H1 (cell line): ENCODE measurements around the gene EPHA10. TPM values are rescaled to one million over a fixed set of nuclear protein-coding genes. Genes with fewer than 3 reads are reported as not detected.

Experiments
- CTCF ChIA-PET: fragments of 300-600 bp; sonication (Branson Sonifier 250); formaldehyde crosslinking; loops from one replicate; lab custom pipeline; 2021; ENCODE audit not compliant: partially characterized antibody; lab: Charles Lee
- POLR2A ChIA-PET: fragments of 300-600 bp; sonication (Branson Sonifier 250); formaldehyde crosslinking; loops from one replicate; lab custom pipeline; 2021; ENCODE audit warnings: inconsistent platforms; ENCODE audit not compliant: partially characterized antibody; lab: Charles Lee
- DNase-seq, 2 experiments: peaks; one replicate each; pipeline versions ENCODE4 v3.0.0 to v3.0.0-alpha.2; 2010 to 2022; ENCODE audit warnings: low spot score in 2 of 2, low read depth in 1 of 2, mixed read lengths in 1 of 2
- FAIRE-seq: peaks from 2 replicates; lab custom pipeline; 2011; peaks lifted over from hg19 to GRCh38; lab: Jason Lieb, UNC
- H2AFZ ChIP-seq: 2 replicates; pipeline ENCODE4 v1.8.1; 2012; ENCODE audit warnings: low read length, inconsistent platforms
- H2AK5ac ChIP-seq: 2 replicates; pipeline ENCODE4 v1.6.1; 2013; ENCODE audit warnings: low read depth, low read length
- H2BK120ac ChIP-seq: replicated peaks from 2 replicates; pipeline ENCODE3; 2013; ENCODE audit warnings: low read depth, low read length, inconsistent platforms
- H2BK12ac ChIP-seq: 2 replicates; pipeline ENCODE4 v1.6.1; 2013; ENCODE audit warnings: low read depth, low read length
- H2BK15ac ChIP-seq: 2 replicates; pipeline ENCODE4 v1.6.1; 2013; ENCODE audit warnings: low read length
- H2BK20ac ChIP-seq: 2 replicates; pipeline ENCODE4 v1.6.1; 2013; ENCODE audit warnings: low read length
- H2BK5ac ChIP-seq: 2 replicates; pipeline ENCODE4 v1.6.1; 2013; ENCODE audit warnings: low read depth, low read length
- H3K14ac ChIP-seq: 2 replicates; pipeline ENCODE4 v1.6.1; 2013; ENCODE audit warnings: inconsistent platforms; ENCODE audit not compliant: insufficient read length
- H3K18ac ChIP-seq: 2 replicates; pipeline ENCODE4 v1.6.1; 2013; ENCODE audit warnings: low read length; ENCODE audit errors: extremely low read depth
- H3K23ac ChIP-seq: 2 replicates; pipeline ENCODE4 v1.6.1; 2013; ENCODE audit warnings: inconsistent platforms; ENCODE audit not compliant: insufficient read length
- H3K23me2 ChIP-seq: 2 replicates; pipeline ENCODE4 v1.6.1; 2013; ENCODE audit warnings: low read depth, low read length
- H3K27ac ChIP-seq: 2 replicates; pipeline ENCODE4 v1.6.1; 2011; ENCODE audit warnings: low read depth, low read length, inconsistent platforms
- H3K27me3 ChIP-seq, 4 experiments: replicated peaks in 1 of 4; 1 replicate in 1 of 4; 2 replicates in 3 of 4; pipeline versions ENCODE4 v1.6.1 to v1.8.1; 2011 to 2013; ENCODE audit warnings: low read length in 3 of 4, mild to moderate bottlenecking in 3 of 4, inconsistent platforms in 2 of 4, mixed read lengths in 2 of 4, moderate library complexity in 1 of 4; ENCODE audit not compliant: control insufficient read depth in 3 of 4, insufficient read depth in 3 of 4; ENCODE audit errors: extremely low read depth in 1 of 4
- H3K36me3 ChIP-seq, 4 experiments: 2 replicates each; pipeline versions ENCODE4 v1.6.1 to v1.8.1; 2011 to 2013; ENCODE audit warnings: mild to moderate bottlenecking in 4 of 4, low read length in 3 of 4, moderate library complexity in 2 of 4, control low read depth in 1 of 4, inconsistent platforms in 1 of 4; ENCODE audit not compliant: insufficient read depth in 4 of 4, control insufficient read depth in 2 of 4
- H3K4ac ChIP-seq: replicated peaks from 2 replicates; pipeline ENCODE3; 2013; ENCODE audit warnings: low read length, low read depth, mixed read lengths, inconsistent platforms; ENCODE audit not compliant: insufficient read length
- H3K4me1 ChIP-seq, 4 experiments: replicated peaks in 1 of 4; 1 replicate in 1 of 4; 2 replicates in 3 of 4; pipeline versions ENCODE4 v1.6.1 to v1.8.1; 2011 to 2013; ENCODE audit warnings: low read length in 3 of 4, inconsistent platforms in 2 of 4, mixed read lengths in 1 of 4; ENCODE audit not compliant: insufficient read depth in 4 of 4, control insufficient read depth in 3 of 4
- H3K4me2 ChIP-seq, 2 experiments: 2 replicates each; pipeline versions ENCODE4 v1.6.1 to v1.8.1; 2011 to 2013; ENCODE audit warnings: low read depth in 2 of 2, low read length in 2 of 2, control low read depth in 1 of 2, inconsistent platforms in 1 of 2, mild to moderate bottlenecking in 1 of 2; ENCODE audit not compliant: insufficient read depth in 1 of 2
- H3K4me3 ChIP-seq, 4 experiments: fragments of 200-600, 300-600 bp in 1 of 4; sonication (generic), shearing (Covaris generic), sonication (Bioruptor Twin) in 1 of 4; 2 replicates each; pipeline versions ENCODE4 v1.5.1 to v1.8.1; 2011 to 2016; ENCODE audit warnings: low read length in 4 of 4, low read depth in 3 of 4, control low read depth in 2 of 4, inconsistent platforms in 2 of 4, mild to moderate bottlenecking in 2 of 4, mixed read lengths in 1 of 4, moderate library complexity in 1 of 4; ENCODE audit not compliant: insufficient read depth in 2 of 4; ENCODE audit errors: extremely low read depth in 1 of 4
- H3K56ac ChIP-seq: replicated peaks from 2 replicates; pipeline ENCODE3; 2013; ENCODE audit warnings: low read depth, mild to moderate bottlenecking, mixed read lengths, low read length, inconsistent platforms; ENCODE audit not compliant: insufficient read length
- H3K79me1 ChIP-seq: 2 replicates; pipeline ENCODE4 v1.6.1; 2013; ENCODE audit warnings: low read depth, low read length, control low read depth
- H3K79me2 ChIP-seq, 2 experiments: 2 replicates each; pipeline versions ENCODE4 v1.6.1 to v1.8.1; 2012 to 2013; ENCODE audit warnings: low read length in 2 of 2, mild to moderate bottlenecking in 2 of 2, inconsistent platforms in 1 of 2; ENCODE audit not compliant: insufficient read depth in 2 of 2, control insufficient read depth in 1 of 2
- H3K9ac ChIP-seq, 4 experiments: replicated peaks in 1 of 4; 1 replicate in 1 of 4; 2 replicates in 3 of 4; pipeline versions ENCODE4 v1.6.1 to v1.8.1; 2011 to 2013; ENCODE audit warnings: low read depth in 3 of 4, low read length in 3 of 4, control low read depth in 2 of 4, mild to moderate bottlenecking in 2 of 4, moderate library complexity in 2 of 4, inconsistent platforms in 1 of 4; ENCODE audit errors: extremely low read depth in 1 of 4
- H3K9me3 ChIP-seq, 2 experiments: 2 replicates each; pipeline versions ENCODE4 v1.6.1 to v1.8.1; 2012 to 2013; ENCODE audit warnings: mild to moderate bottlenecking in 2 of 2, moderate library complexity in 2 of 2, control low read depth in 1 of 2, inconsistent platforms in 1 of 2, low read depth in 1 of 2, low read length in 1 of 2, mixed read lengths in 1 of 2; ENCODE audit not compliant: insufficient read depth in 2 of 2
- H4K20me1 ChIP-seq, 2 experiments: replicated peaks in 1 of 2; 2 replicates each; pipeline versions ENCODE3 to v1.8.1; 2011 to 2013; ENCODE audit warnings: inconsistent platforms in 2 of 2, low read length in 2 of 2, mild to moderate bottlenecking in 1 of 2; ENCODE audit not compliant: insufficient read depth in 2 of 2, control insufficient read depth in 1 of 2
- H4K5ac ChIP-seq: 2 replicates; pipeline ENCODE4 v1.6.1; 2013; ENCODE audit warnings: low read length, low read depth, mixed read lengths, inconsistent platforms; ENCODE audit not compliant: insufficient read length
- H4K8ac ChIP-seq: 2 replicates; pipeline ENCODE4 v1.8.0; 2013; ENCODE audit warnings: mild to moderate bottlenecking, moderate library complexity, low read length, inconsistent platforms; ENCODE audit not compliant: insufficient read depth; ENCODE audit errors: extremely low read depth
- H4K91ac ChIP-seq: replicated peaks from 2 replicates; pipeline ENCODE3; 2013; ENCODE audit warnings: low read length, mixed read lengths, inconsistent platforms; ENCODE audit not compliant: insufficient read length
- CTCF ChIP-seq, 3 experiments: IDR thresholded peaks; 1 replicate in 2 of 3; 2 replicates in 1 of 3; pipeline versions ENCODE4 v1.5.1 to v1.6.1; 2011; ENCODE audit warnings: low read length in 3 of 3, mild to moderate bottlenecking in 3 of 3, inconsistent platforms in 2 of 3, low read depth in 1 of 3, moderate library complexity in 1 of 3; ENCODE audit not compliant: insufficient read depth in 1 of 3; ENCODE audit errors: control extremely low read depth in 1 of 3
- EZH2 ChIP-seq: fragments of 200-600 bp; sonication (generic); IDR thresholded peaks from 2 replicates; pipeline ENCODE4 v1.7.1; 2012; ENCODE audit warnings: low read depth, mild to moderate bottlenecking, moderate library complexity, low read length, inconsistent platforms; ENCODE audit not compliant: severe bottlenecking
- MAX ChIP-seq: IDR thresholded peaks from 2 replicates; pipeline ENCODE4 v1.6.1; 2012; ENCODE audit warnings: inconsistent platforms
- PHF8 ChIP-seq: fragments of 200-600 bp; sonication (generic); conservative IDR thresholded peaks from 2 replicates; pipeline ENCODE4 v1.7.1; 2012; ENCODE audit warnings: low read depth, mild to moderate bottlenecking, inconsistent platforms, low read length, moderate library complexity
- RAD21 ChIP-seq, 2 experiments: IDR thresholded peaks in 1 of 2; conservative IDR thresholded peaks in 1 of 2; 2 replicates each; pipeline ENCODE4 v1.6.1; 2011; ENCODE audit warnings: low read depth in 2 of 2, low read length in 2 of 2, improper control_type of control experiment in 1 of 2, inconsistent platforms in 1 of 2, mild to moderate bottlenecking in 1 of 2, moderate library complexity in 1 of 2
- RBBP5 ChIP-seq: IDR thresholded peaks from 2 replicates; pipeline ENCODE4 v1.7.1; 2012; ENCODE audit warnings: low read depth, mild to moderate bottlenecking, inconsistent platforms, low read length, moderate library complexity, borderline replicate concordance
- WGBS, 2 experiments: shearing (Covaris generic) in 1 of 2; methylation state at CpG; one replicate each; pipeline versions ENCODE4 v1.1.6 to v1.1.7; 2013 to 2015; ENCODE audit warnings: low lambda C conversion rate in 2 of 2, mixed read lengths in 2 of 2, inconsistent platforms in 1 of 2, low coverage in 1 of 2, missing lambda C conversion rate in 1 of 2; ENCODE audit not compliant: insufficient replicate concordance in 2 of 2, insufficient coverage in 1 of 2, insufficient read length in 1 of 2; ENCODE audit errors: extremely low coverage in 1 of 2, missing lambda C conversion rate in 1 of 2; 5-methylcytosine and 5-hydroxymethylcytosine counted together
- polyA plus RNA-seq, 7 experiments: library from polyadenylated mRNA; depleted of rRNA in 3 of 7; stranded (reverse) in 5 of 7; unstranded in 2 of 7; fragments of >200 nt in 5 of 7; fragments of 200-250 nt in 2 of 7; gene quantifications; 1 replicate in 5 of 7; 2 replicates in 1 of 7; 4 replicates in 1 of 7; pipeline versions ENCODE4 v1.2.1 to v1.2.3, GENCODE V29; 2011 to 2013; ENCODE audit warnings: missing spikeins in 2 of 7, mixed read lengths in 2 of 7
- total RNA-seq: library from RNA; stranded (reverse); fragmentation: NEBNext Ultra II Directional; extraction: Animal tissue kit (Norgen Biotek cat#: 25700); gene quantifications from 2 replicates; pipeline ENCODE4 v1.2.1, GENCODE V29; 2021

EPHA10 gene
- total and polyA plus RNA-seq, 2 of the 8 experiments (the other 6 are each of a cell fraction or from before 2014, with no cell fraction given) = 0.54 to 1.0 TPM

DNA sequence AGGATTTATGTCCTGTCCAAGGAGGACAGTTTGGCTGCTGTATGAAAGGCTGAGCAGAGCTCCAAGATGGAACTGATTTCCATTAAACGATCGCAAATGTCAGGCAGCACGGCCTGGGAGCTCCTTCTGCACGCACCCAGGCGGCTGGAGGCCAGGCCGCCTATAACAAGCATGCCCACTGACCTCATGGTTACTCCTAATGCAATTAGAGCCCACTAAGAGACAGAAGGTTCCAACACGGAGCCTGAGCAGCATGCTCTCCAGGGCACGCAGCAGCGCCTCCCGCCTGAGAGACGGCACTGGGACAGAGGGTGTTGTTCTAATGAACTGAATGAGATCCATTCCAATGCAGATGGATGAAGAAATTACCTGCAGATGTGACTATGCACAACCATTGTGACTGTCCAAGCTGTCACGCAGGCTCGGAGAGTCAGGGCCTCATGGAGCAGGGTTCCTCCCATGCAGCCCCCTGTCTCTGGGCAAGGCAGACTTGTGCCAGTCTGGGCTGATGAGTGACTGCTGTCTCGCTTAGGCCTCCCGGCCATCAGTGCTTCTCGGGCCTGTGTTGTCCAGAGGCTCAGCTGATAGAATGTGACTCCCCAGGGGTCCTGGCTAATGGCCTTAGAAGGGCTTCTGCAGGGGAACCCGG lies 97.8 kb downstream of the EPHA10 start:
- H3K27me3 ChIP-seq = peaks cover 0 to 2% (median 0%) of the 10 kb centered on the region in 4 experiments; a peak in 1 of 7 replicates
- H3K4ac ChIP-seq = no peak overlapping the region
- no peak overlapping the region for H3K27ac ChIP-seq
- peak overlapping the region; percentile 71 for H4K8ac ChIP-seq
- no peak overlapping the region for H3K9ac ChIP-seq
- no peaks in the 10 kb centered on the region; the same call in none of the 2 replicates for H3K23me2 ChIP-seq
- no peak overlapping the region for H2BK120ac ChIP-seq
- 84% methylated on average over 17 of the region's 17 CpGs; no CpG with 5 or more reads in 1 of the 2 experiments for WGBS, 2 experiments
- peaks cover 0 to 11% (median 9%) of the 10 kb centered on the region in 4 experiments; a peak in 6 of 7 replicates for H3K4me1 ChIP-seq
- no peak overlapping the region for H2BK12ac ChIP-seq
- no peak overlapping the region for H2AK5ac ChIP-seq
- H2AFZ ChIP-seq = peak overlapping the region; percentile 87
- H3K9me3 ChIP-seq = no peaks in the 10 kb centered on the region
- no peaks in the 10 kb centered on the region for H3K79me1 ChIP-seq
- H3K18ac ChIP-seq = no peak overlapping the region
- no peak for TF ChIP-seq PHF8
- TF ChIP-seq CTCF (IDR thresholded peaks at IDR 0.05; ENCODE audit: control extremely low read depth in 1 of 3, insufficient read depth in 1 of 3, low read depth in 1 of 3, low read length in 3 of 3) = peak in 2 of 3 experiments; percentile 16; a peak in 3 of 4 replicates
- TF ChIP-seq MAX = 0 out of 2 replicates have a peak, but pooled peaks have one; percentile 29
- TF ChIP-seq RAD21 (IDR thresholded peaks at IDR 0.05 in 1 of 2, conservative IDR thresholded peaks at IDR 0.05 in 1 of 2; ENCODE audit: low read depth in 2 of 2, low read length in 2 of 2) = peak in 1 of 2 experiments; percentile 26; a peak in 2 of 4 replicates
- no peak for TF ChIP-seq EZH2
- no peak for TF ChIP-seq RBBP5
- no peaks in the 10 kb centered on the region for H4K20me1 ChIP-seq
- H3K4me3 ChIP-seq = no peak overlapping the region
- no peak overlapping the region; a peak in 1 of 4 replicates for H3K4me2 ChIP-seq
- no peak for DNase-seq
- H3K56ac ChIP-seq = no peak overlapping the region
- no peak overlapping the region for H4K5ac ChIP-seq
- ChIA-PET CTCF (interaction anchor here (0.8 to 3.5 kb wide), 10 partner anchors 10 to 180 kb away, joined by 3 to 16 read pairs (median 4); no protein-coding TSS in a partner anchor), POLR2A (interaction anchor here (0.6 to 1.1 kb wide), 2 partner anchors 10 to 140 kb away, joined by 3 read pairs; no protein-coding TSS in a partner anchor)
- H2BK5ac ChIP-seq = no peak overlapping the region
- no peak for FAIRE-seq
- H3K23ac ChIP-seq = no peak overlapping the region
- no peaks in the 10 kb centered on the region for H3K36me3 ChIP-seq
- H2BK20ac ChIP-seq = no peak overlapping the region
- H3K79me2 ChIP-seq = no peaks in the 10 kb centered on the region
- H2BK15ac ChIP-seq = no peak overlapping the region
- H3K14ac ChIP-seq = no peak overlapping the region
- no peak overlapping the region for H4K91ac ChIP-seq
